Measurements from ENCODE around the gene SBK1. TPM values are rescaled to one million over a fixed set of nuclear protein-coding genes. Genes with fewer than 3 reads are reported as not detected.

Gene SBK1
- total and polyA plus RNA-seq, 10 of the 15 experiments (the other 5 are each of a cell fraction or from before 2014, with no cell fraction given) = 0.04 to 0.26 (median 0.06) TPM; not detected in 4

DNA sequence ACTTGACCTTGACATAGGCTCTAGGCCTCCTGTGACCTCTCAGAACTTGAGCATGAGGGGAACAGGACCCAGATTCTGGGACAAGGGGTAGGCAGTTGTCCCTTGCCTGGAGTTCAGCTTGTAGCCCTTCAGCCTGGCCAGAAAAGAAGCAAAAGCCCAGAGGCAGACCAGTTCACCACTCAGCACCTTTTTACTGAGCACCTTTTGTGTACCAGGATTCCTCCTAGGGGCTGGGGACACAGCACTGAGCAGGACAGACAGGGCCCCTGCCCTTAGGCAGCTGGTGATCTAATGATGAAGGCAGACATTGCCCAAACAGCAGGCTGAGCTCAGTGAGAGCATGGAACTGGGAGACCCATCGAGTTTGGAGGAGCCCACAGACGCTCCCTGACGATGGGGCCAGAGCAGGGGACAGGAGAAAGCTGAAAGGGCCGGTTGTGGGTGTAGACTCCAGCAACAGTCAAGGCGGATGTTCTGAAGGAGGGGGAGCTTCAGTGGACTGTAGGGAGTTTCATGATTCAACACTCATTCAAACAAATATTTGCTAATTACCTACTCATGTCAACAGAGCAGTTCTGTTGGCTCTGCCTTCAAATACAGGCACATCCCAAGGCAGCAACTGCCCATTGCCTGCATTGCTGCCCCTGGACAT lies 32.0 kb downstream of the SBK1 start:
- Histone ChIP-seq H3K4me3 (no peak overlapping the region), H3K79me2 (ENCODE audit: control insufficient read depth, insufficient read depth, low read length) (no peaks in the 10 kb centered on the region), H2AFZ (ENCODE audit: control insufficient read depth, low read depth, low read length) (no peak overlapping the region), H3K27ac (ENCODE audit: control insufficient read depth, insufficient read depth) (no peak overlapping the region), H4K20me1 (ENCODE audit: control insufficient read depth, insufficient read depth) (no peaks in the 10 kb centered on the region), H3K9me3 (replicated peaks; ENCODE audit: control insufficient read depth, insufficient read depth, low read length) (no peaks in the 10 kb centered on the region), H3K27me3 (replicated peaks in 1 of 2; ENCODE audit: control insufficient read depth in 2 of 2, insufficient read depth in 2 of 2, low read length in 1 of 2) (no peaks in the 10 kb centered on the region), H3K4me2 (ENCODE audit: control insufficient read depth, insufficient read depth) (no peak overlapping the region), H3K9ac (ENCODE audit: control insufficient read depth, insufficient read depth, low read length) (no peak overlapping the region), H3K36me3 (ENCODE audit: control insufficient read depth in 2 of 2, insufficient read depth in 2 of 2, low read length in 1 of 2) (no peaks in the 10 kb centered on the region), H3K4me1 (ENCODE audit: control insufficient read depth, insufficient read depth, low read length) (no peaks in the 10 kb centered on the region)
- in situ Hi-C loops (cut with MboI) (no loop called here), intact Hi-C loops (cut with micrococcal nuclease; ENCODE audit: unreplicated experiment) (no loop called here)
- RAD21 ChIA-PET (ENCODE audit: unreplicated experiment) = interaction anchor here (0.8 to 1.2 kb wide), 2 partner anchors 225 to 292 kb away, joined by 3 read pairs; no protein-coding TSS in a partner anchor
- DNase-seq (ENCODE audit: low read depth, low spot score) (no peak), FAIRE-seq (no peak), ATAC-seq (no peak)
- SMC1A ChIA-PET (ENCODE audit: uncharacterized antibody, unreplicated experiment) = interaction anchor here (0.9 kb wide), 1 partner anchor 61 kb away, joined by 3 read pairs; no protein-coding TSS in a partner anchor
- no TSS peak for BruUV-seq (replicated peaks)
- WGBS (ENCODE audit: insufficient coverage, insufficient replicate concordance, low lambda C conversion rate, missing lambda C conversion rate) = 58% methylated on average over 5 of the region's 5 CpGs
- CTCF ChIA-PET = interaction anchor here (0.9 to 1.5 kb wide), 3 partner anchors 46 to 292 kb away, joined by 3 read pairs; no protein-coding TSS in a partner anchor
- POLR2A ChIA-PET = no interaction called here
- TF ChIP-seq STAT3 (IDR thresholded peaks at IDR 0.05; ENCODE audit: low read depth, low read length) = no peak
- no peak for TF ChIP-seq EED (IDR thresholded peaks at IDR 0.05; ENCODE audit: low read depth)
- TF ChIP-seq PML (IDR thresholded peaks at IDR 0.05; ENCODE audit: low read length) = no peak
- TF ChIP-seq, protein P1, sequence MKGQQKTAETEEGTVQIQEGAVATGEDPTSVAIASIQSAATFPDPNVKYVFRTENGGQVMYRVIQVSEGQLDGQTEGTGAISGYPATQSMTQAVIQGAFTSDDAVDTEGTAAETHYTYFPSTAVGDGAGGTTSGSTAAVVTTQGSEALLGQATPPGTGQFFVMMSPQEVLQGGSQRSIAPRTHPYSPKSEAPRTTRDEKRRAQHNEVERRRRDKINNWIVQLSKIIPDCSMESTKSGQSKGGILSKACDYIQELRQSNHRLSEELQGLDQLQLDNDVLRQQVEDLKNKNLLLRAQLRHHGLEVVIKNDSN (IDR thresholded peaks at IDR 0.05; ENCODE audit: borderline replicate concordance, extremely low read length, insufficient read depth, low read depth, low read length) = no peak
- TF ChIP-seq ZNF622 (IDR thresholded peaks at IDR 0.05) = no peak
- TF ChIP-seq ZNF207 (IDR thresholded peaks at IDR 0.05; ENCODE audit: borderline replicate concordance) = no peak
- TF ChIP-seq RCOR1 (conservative IDR thresholded peaks at IDR 0.05; ENCODE audit: low read depth, low read length) = no peak
- TF ChIP-seq, protein P2, sequence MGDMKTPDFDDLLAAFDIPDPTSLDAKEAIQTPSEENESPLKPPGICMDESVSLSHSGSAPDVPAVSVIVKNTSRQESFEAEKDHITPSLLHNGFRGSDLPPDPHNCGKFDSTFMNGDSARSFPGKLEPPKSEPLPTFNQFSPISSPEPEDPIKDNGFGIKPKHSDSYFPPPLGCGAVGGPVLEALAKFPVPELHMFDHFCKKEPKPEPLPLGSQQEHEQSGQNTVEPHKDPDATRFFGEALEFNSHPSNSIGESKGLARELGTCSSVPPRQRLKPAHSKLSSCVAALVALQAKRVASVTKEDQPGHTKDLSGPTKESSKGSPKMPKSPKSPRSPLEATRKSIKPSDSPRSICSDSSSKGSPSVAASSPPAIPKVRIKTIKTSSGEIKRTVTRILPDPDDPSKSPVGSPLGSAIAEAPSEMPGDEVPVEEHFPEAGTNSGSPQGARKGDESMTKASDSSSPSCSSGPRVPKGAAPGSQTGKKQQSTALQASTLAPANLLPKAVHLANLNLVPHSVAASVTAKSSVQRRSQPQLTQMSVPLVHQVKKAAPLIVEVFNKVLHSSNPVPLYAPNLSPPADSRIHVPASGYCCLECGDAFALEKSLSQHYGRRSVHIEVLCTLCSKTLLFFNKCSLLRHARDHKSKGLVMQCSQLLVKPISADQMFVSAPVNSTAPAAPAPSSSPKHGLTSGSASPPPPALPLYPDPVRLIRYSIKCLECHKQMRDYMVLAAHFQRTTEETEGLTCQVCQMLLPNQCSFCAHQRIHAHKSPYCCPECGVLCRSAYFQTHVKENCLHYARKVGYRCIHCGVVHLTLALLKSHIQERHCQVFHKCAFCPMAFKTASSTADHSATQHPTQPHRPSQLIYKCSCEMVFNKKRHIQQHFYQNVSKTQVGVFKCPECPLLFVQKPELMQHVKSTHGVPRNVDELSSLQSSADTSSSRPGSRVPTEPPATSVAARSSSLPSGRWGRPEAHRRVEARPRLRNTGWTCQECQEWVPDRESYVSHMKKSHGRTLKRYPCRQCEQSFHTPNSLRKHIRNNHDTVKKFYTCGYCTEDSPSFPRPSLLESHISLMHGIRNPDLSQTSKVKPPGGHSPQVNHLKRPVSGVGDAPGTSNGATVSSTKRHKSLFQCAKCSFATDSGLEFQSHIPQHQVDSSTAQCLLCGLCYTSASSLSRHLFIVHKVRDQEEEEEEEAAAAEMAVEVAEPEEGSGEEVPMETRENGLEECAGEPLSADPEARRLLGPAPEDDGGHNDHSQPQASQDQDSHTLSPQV (IDR thresholded peaks at IDR 0.05) = no peak
- no peak for TF ChIP-seq ZBED1 (IDR thresholded peaks at IDR 0.05; ENCODE audit: borderline replicate concordance)
- TF ChIP-seq, protein P3, sequence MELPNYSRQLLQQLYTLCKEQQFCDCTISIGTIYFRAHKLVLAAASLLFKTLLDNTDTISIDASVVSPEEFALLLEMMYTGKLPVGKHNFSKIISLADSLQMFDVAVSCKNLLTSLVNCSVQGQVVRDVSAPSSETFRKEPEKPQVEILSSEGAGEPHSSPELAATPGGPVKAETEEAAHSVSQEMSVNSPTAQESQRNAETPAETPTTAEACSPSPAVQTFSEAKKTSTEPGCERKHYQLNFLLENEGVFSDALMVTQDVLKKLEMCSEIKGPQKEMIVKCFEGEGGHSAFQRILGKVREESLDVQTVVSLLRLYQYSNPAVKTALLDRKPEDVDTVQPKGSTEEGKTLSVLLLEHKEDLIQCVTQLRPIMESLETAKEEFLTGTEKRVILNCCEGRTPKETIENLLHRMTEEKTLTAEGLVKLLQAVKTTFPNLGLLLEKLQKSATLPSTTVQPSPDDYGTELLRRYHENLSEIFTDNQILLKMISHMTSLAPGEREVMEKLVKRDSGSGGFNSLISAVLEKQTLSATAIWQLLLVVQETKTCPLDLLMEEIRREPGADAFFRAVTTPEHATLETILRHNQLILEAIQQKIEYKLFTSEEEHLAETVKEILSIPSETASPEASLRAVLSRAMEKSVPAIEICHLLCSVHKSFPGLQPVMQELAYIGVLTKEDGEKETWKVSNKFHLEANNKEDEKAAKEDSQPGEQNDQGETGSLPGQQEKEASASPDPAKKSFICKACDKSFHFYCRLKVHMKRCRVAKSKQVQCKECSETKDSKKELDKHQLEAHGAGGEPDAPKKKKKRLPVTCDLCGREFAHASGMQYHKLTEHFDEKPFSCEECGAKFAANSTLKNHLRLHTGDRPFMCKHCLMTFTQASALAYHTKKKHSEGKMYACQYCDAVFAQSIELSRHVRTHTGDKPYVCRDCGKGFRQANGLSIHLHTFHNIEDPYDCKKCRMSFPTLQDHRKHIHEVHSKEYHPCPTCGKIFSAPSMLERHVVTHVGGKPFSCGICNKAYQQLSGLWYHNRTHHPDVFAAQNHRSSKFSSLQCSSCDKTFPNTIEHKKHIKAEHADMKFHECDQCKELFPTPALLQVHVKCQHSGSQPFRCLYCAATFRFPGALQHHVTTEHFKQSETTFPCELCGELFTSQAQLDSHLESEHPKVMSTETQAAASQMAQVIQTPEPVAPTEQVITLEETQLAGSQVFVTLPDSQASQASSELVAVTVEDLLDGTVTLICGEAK (IDR thresholded peaks at IDR 0.05; ENCODE audit: borderline replicate concordance) = no peak
- no peak for TF ChIP-seq HDGF (IDR thresholded peaks at IDR 0.05)
- TF ChIP-seq FOS (IDR thresholded peaks at IDR 0.05; ENCODE audit: borderline replicate concordance, extremely low read depth, insufficient read length) = no peak
- TF ChIP-seq POLR2AphosphoS5 (IDR thresholded peaks at IDR 0.05; ENCODE audit: low read length) = no peak

Measured in GM12878 (cell line).